ENCODE data around the gene TRIM13. TPM values are rescaled to one million over a fixed set of nuclear protein-coding genes. Genes with fewer than 3 reads are reported as not detected.
"Not testable (repeated sequence)": the region's sequence is repeated elsewhere in the genome, so short reads cannot be mapped to it uniquely, and the experiment has no call there.

Gene TRIM13
- total RNA-seq, 6 experiments from 2014 or later: 5.6 to 10.8 (median 7.3) TPM

GRCh38 chr13:50053844-50054243 lies 57.0 kb downstream of the TRIM13 start:
- no peaks in the 10 kb centered on the region for H3K4me1 ChIP-seq
- ATAC-seq (no peak), DNase-seq (no peak)
- 79% methylated on average over 1 of the region's 1 CpG for WGBS (ENCODE audit: insufficient coverage, low coverage, low lambda C conversion rate, missing lambda C conversion rate)
- intact Hi-C loops (cut with DNase I): no loop called here
- TF ChIP-seq CTCF (IDR thresholded peaks at IDR 0.05) (no peak), POLR2A (IDR thresholded peaks at IDR 0.05) (no peak)
- no peaks in the 10 kb centered on the region for H3K9me3 ChIP-seq
- no peak overlapping the region for H3K27ac ChIP-seq
- no peak overlapping the region for H3K4me3 ChIP-seq
- H3K27me3 ChIP-seq: no peaks in the 10 kb centered on the region
- H3K36me3 ChIP-seq: no peaks in the 10 kb centered on the region

GRCh38 chr13:50055454-50055853 lies 58.6 kb downstream of the TRIM13 start:
- intact Hi-C loops (cut with DNase I): no loop called here
- DNase-seq (no peak), ATAC-seq (no peak)
- Histone ChIP-seq H3K9me3 (no peaks in the 10 kb centered on the region), H3K27ac (no peak overlapping the region), H3K27me3 (no peaks in the 10 kb centered on the region), H3K4me3 (no peak overlapping the region), H3K4me1 (no peaks in the 10 kb centered on the region), H3K36me3 (no peaks in the 10 kb centered on the region)
- 67% methylated on average over 1 of the region's 1 CpG for WGBS (ENCODE audit: insufficient coverage, low coverage, low lambda C conversion rate, missing lambda C conversion rate)
- TF ChIP-seq POLR2A (IDR thresholded peaks at IDR 0.05): no peak

GRCh38 chr13:50060718-50061117 lies 63.9 kb downstream of the TRIM13 start:
- H3K36me3 ChIP-seq: no peaks in the 10 kb centered on the region
- no peak overlapping the region for H3K4me3 ChIP-seq
- TF ChIP-seq CTCF (IDR thresholded peaks at IDR 0.05) (no peak), POLR2A (IDR thresholded peaks at IDR 0.05) (no peak)
- no peaks in the 10 kb centered on the region for H3K27me3 ChIP-seq
- no peak overlapping the region for H3K27ac ChIP-seq
- DNase-seq: no peak
- no peaks in the 10 kb centered on the region for H3K9me3 ChIP-seq
- no peaks in the 10 kb centered on the region for H3K4me1 ChIP-seq
- no peak for ATAC-seq
- intact Hi-C loops (cut with DNase I): no loop called here
- WGBS (ENCODE audit: insufficient coverage, low coverage, low lambda C conversion rate, missing lambda C conversion rate): 91% methylated on average over 1 of the region's 1 CpG

DNA sequence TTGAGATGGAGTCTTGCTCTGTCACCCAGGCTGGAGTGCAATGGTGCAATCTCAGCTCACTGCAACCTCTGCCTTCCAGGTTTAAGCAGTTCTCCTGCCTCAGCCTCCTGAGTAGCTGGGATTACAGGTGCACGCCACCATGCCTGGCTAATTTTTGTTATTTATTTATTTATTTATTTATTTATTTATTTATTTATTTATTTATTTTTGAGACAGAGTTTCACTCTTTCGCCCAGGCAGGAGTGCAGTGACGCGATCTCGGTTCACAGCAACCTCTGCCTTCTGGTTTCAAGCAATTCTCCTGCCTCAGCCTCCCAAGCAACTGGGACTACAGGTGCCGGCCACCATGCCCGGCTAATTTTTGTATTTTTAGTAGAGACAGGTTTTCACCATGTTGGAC lies 65.5 kb downstream of the TRIM13 start:
- DNase-seq; H3K27me3 ChIP-seq; H3K36me3 ChIP-seq; ATAC-seq; H3K4me3 ChIP-seq; H3K27ac ChIP-seq; H3K4me1 ChIP-seq; intact Hi-C loops (cut with DNase I); H3K9me3 ChIP-seq: not testable (repeated sequence)
- 94% methylated on average over 7 of the region's 7 CpGs for WGBS (ENCODE audit: insufficient coverage, low coverage, low lambda C conversion rate, missing lambda C conversion rate)

DNA sequence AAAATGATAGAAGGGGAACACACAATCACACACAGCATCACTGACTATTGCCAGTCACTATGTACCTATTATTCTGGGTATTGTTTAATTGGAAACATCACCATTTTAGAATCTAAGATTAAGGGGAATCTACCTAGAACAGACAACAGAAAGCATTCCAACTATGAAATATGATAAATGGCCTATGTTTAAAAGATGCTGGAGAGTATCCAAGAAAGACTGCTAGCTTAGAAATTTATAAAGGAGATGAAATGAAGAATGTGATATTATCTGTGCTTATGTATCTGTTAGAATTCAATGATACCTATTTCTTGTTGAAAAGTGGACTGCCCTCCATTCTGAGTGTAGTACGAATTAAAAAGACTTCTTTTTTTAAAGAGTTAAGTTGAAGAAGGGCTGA lies 68.9 kb downstream of the TRIM13 start:
- Histone ChIP-seq H3K9me3 (no peaks in the 10 kb centered on the region), H3K27ac (no peak overlapping the region), H3K4me3 (no peak overlapping the region), H3K27me3 (no peaks in the 10 kb centered on the region), H3K36me3 (peaks cover 0 to 2% (median 0%) of the 10 kb centered on the region in 4 donors), H3K4me1 (peaks cover 0 to 8% (median 0%) of the 10 kb centered on the region in 4 donors)
- intact Hi-C loops (cut with DNase I): no loop called here
- 77% methylated on average over 1 of the region's 1 CpG for WGBS (ENCODE audit: insufficient coverage, low coverage, low lambda C conversion rate, missing lambda C conversion rate)
- DNase-seq: no peak
- TF ChIP-seq POLR2A (IDR thresholded peaks at IDR 0.05) (no peak), CTCF (IDR thresholded peaks at IDR 0.05) (no peak)
- no peak for ATAC-seq

MicroRNA genes within 50 kb of the gene (microRNA counts, 767-probe panel; counts per million panel counts)
- microRNA hsa-miR-15a-5p (10,037 counts per million, percentile 54 among the panel's probes with 10 or more counts), microRNA hsa-miR-16-5p (10,433 counts per million, percentile 55 among the panel's probes with 10 or more counts)

Small RNA genes lying within 50 kb of the gene (microRNA-seq; reads per million reads assigned to microRNA genes)
- 2,401 to 2,792 reads per million in 2 donors for gene MIR15A
- gene MIR16-1: 3,516 to 3,593 reads per million in 2 donors
- 29.6 to 46.5 reads per million in 2 donors for gene MIR3613

Small RNA genes lying within 50 kb of the gene (small RNA-seq; reads per million reads assigned to genes)
- 0 reads per million in 2 experiments for gene MIR16-1
- gene MIR3613: 0 reads per million in 2 experiments
- 0 reads per million in 2 experiments for gene RF02105
- gene RF02106: 0 reads per million in 2 experiments
- gene RF02107: 0 reads per million in 2 experiments
- 0 reads per million in 2 experiments for gene RF02108

Other genes with a start within 250 kb of the TRIM13 start
- 10 to 100 TPM; 16.3 to 27.2 (median 19.5) TPM for gene KPNA3, start 204.4 kb upstream of the TRIM13 start, total RNA-seq
- gene SPRYD7, start 60.7 kb upstream of the TRIM13 start, total RNA-seq: 1 to 10 TPM; 4.1 to 7.9 (median 5.4) TPM
- under 1 TPM in 4 of 6 experiments, not detected in 2; 0.18 to 0.50 (median 0.36) TPM for gene KCNRG, start 18.4 kb downstream of the TRIM13 start, total RNA-seq